SH-SY5Y (cell line): ENCODE data around the gene CFAP65.

Experiments
- GATA2 ChIP-seq: IDR thresholded peaks from 2 replicates; pipeline ENCODE4 v1.6.1; 2011; ENCODE audit warnings: mild to moderate bottlenecking, low read depth, low read length
- GATA3 ChIP-seq: IDR thresholded peaks from 2 replicates; pipeline ENCODE4 v1.6.1; 2011; ENCODE audit warnings: low read depth, mild to moderate bottlenecking, low read length, moderate library complexity

GRCh38 chr2:218958276-218958675 is 83.0 kb downstream of the CFAP65 start:
- TF ChIP-seq GATA3 (no peak), GATA2 (no peak)
